Fibroblast of peridontal ligament (primary cell): ENCODE results near the gene SLC30A1.

Source experiments
- DNase-seq: peaks from one replicate; pipeline ENCODE4 v3.0.0-alpha.2; 2010; ENCODE audit errors: extremely low read depth

SLC30A1 gene

DNA sequence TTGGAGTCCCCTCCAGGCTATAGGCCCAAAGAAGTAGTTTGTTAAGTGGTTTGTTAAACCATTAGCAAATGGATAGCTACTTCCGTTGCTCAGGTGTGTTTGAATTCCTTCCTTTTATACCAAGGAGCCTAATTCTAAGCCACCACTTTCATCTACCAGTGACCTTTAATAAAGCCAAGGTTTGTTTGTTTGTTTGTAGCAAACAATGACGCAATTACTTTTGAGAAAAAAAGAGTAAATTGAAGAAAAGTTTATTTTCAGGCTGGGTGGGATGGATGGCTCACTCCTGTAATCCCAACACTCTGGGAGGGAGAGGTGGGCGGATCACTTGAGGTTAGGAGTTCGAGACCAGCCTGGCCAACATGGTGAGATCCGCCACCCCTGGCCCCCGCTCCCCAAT lies 56.2 kb downstream of the SLC30A1 start:
- DNase-seq: no peak
